Loucy (cell line): Measurements from ENCODE around the gene WDR45B.

Experiments
- H2AFZ ChIP-seq: fragments of 200-600 bp; sonication (generic); 2 replicates; pipeline ENCODE4 v1.6.0; 2016; ENCODE audit warnings: antibody characterized with exemption, mild to moderate bottlenecking, low read length, moderate library complexity
- H3F3A ChIP-seq: fragments of 200-600 bp; 2 replicates; pipeline ENCODE4 v1.6.0; 2016; ENCODE audit warnings: antibody characterized with exemption, low read depth, mild to moderate bottlenecking
- H3K27me3 ChIP-seq: fragments of 200-600 bp; sonication (generic); 2 replicates; pipeline ENCODE4 v1.6.1; 2014; ENCODE audit warnings: low read length, mild to moderate bottlenecking; ENCODE audit not compliant: insufficient read depth, poor library complexity, severe bottlenecking
- H3K36me3 ChIP-seq: fragments of 200-600 bp; sonication (generic); 2 replicates; pipeline ENCODE4 v1.6.1; 2016; ENCODE audit warnings: low read length; ENCODE audit not compliant: insufficient read depth
- H3K4me1 ChIP-seq: fragments of 200-600 bp; sonication (generic); 2 replicates; pipeline ENCODE4 v1.5.1; 2014; ENCODE audit warnings: low read length, mild to moderate bottlenecking; ENCODE audit not compliant: insufficient read depth, poor library complexity, severe bottlenecking
- H3K4me2 ChIP-seq: fragments of 200-600 bp; sonication (generic); 2 replicates; pipeline ENCODE4 v1.6.0; 2014; ENCODE audit warnings: antibody characterized with exemption, low read length, low read depth, mild to moderate bottlenecking; ENCODE audit not compliant: poor library complexity, severe bottlenecking
- H3K4me3 ChIP-seq: fragments of 200-600 bp; sonication (generic); 2 replicates; pipeline ENCODE4 v1.5.1; 2014; ENCODE audit warnings: low read length, mild to moderate bottlenecking, mixed read lengths; ENCODE audit not compliant: poor library complexity, severe bottlenecking
- H3K79me2 ChIP-seq: fragments of 200-600 bp; sonication (generic); 2 replicates; pipeline ENCODE4 v1.6.1; 2014; ENCODE audit warnings: low read length; ENCODE audit not compliant: insufficient read depth
- H3K9ac ChIP-seq: fragments of 200-600 bp; sonication (generic); 2 replicates; pipeline ENCODE4 v1.6.0; 2014; ENCODE audit warnings: mild to moderate bottlenecking, low read depth, low read length, moderate library complexity; ENCODE audit not compliant: poor library complexity, severe bottlenecking
- H3K9me2 ChIP-seq: fragments of 200-600 bp; sonication (generic); replicated peaks from 2 replicates; pipeline ENCODE4 v1.6.1; 2016; ENCODE audit warnings: low read depth, low read length, mixed read lengths
- H3K9me3 ChIP-seq: fragments of 200-600 bp; sonication (generic); 2 replicates; pipeline ENCODE4 v1.6.1; 2014; ENCODE audit warnings: mild to moderate bottlenecking, antibody characterized with exemption, low read length, low read depth; ENCODE audit not compliant: insufficient read depth
- H4K20me1 ChIP-seq: fragments of 200-600 bp; sonication (generic); 2 replicates; pipeline ENCODE4 v1.6.0; 2014; ENCODE audit warnings: antibody characterized with exemption, low read length, mild to moderate bottlenecking; ENCODE audit not compliant: insufficient read depth, poor library complexity, severe bottlenecking
- CTCF ChIP-seq: fragments of 200-600 bp; sonication (generic); conservative IDR thresholded peaks from 2 replicates; pipeline ENCODE4 v1.5.1; 2014; ENCODE audit warnings: mild to moderate bottlenecking, antibody characterized with exemption, low read length
- EZH2phosphoT487 ChIP-seq: fragments of 200-600 bp; IDR thresholded peaks from 2 replicates; pipeline ENCODE4 v1.6.1; 2018; ENCODE audit warnings: antibody characterized with exemption, mild to moderate bottlenecking, moderate library complexity, borderline replicate concordance

WDR45B gene

GRCh38 chr17:82647593-82648164, 565 bp downstream of the WDR45B start:
- Histone ChIP-seq H3K9ac (peak overlapping the region; percentile 98), H4K20me1 (peaks cover 49% of the 10 kb centered on the region), H3K4me1 (peaks cover 35% of the 10 kb centered on the region), H2AFZ (peak overlapping the region; percentile 90; the same call in 1 of the 2 replicates), H3K36me3 (peaks cover 18% of the 10 kb centered on the region; the same call in 1 of the 2 replicates), H3K27me3 (peaks cover 6% of the 10 kb centered on the region), H3K4me3 (peak overlapping the region; percentile 97), H3K4me2 (peak overlapping the region; percentile 97), H3K9me3 (no peaks in the 10 kb centered on the region), H3K9me2 (no peaks in the 10 kb centered on the region), H3K79me2 (peaks cover 55% of the 10 kb centered on the region), H3F3A (0 out of 2 replicates have a peak, but pooled peaks cover 3% of the 10 kb centered on the region)
- peak; percentile 20; the same call in 1 of the 2 replicates for TF ChIP-seq CTCF
- no peak for TF ChIP-seq EZH2phosphoT487

- TF ChIP-seq EZH2phosphoT487: no peak
- TF ChIP-seq CTCF: no peak
- Histone ChIP-seq H3K4me2 (peak overlapping the region; percentile 97), H3K9ac (peak overlapping the region; percentile 98), H3K36me3 (peaks cover 37% of the 10 kb centered on the region; the same call in 1 of the 2 replicates), H3K9me3 (no peaks in the 10 kb centered on the region), H4K20me1 (peaks cover 64% of the 10 kb centered on the region), H2AFZ (no peak overlapping the region), H3K4me3 (peak overlapping the region; percentile 97), H3K79me2 (peaks cover 76% of the 10 kb centered on the region), H3F3A (0 out of 2 replicates have a peak, but pooled peaks cover 3% of the 10 kb centered on the region), H3K9me2 (no peaks in the 10 kb centered on the region), H3K27me3 (peaks cover 6% of the 10 kb centered on the region), H3K4me1 (peaks cover 39% of the 10 kb centered on the region)
These were observed 2.7 kb downstream of the WDR45B start for GRCh38 chr17:82645516-82645915.

- H3K4me2 ChIP-seq: peak overlapping the region; percentile 97
- H3K9ac ChIP-seq: peak overlapping the region; percentile 52
- H3K36me3 ChIP-seq: peaks cover 49% of the 10 kb centered on the region; the same call in 1 of the 2 replicates
- peaks cover 6% of the 10 kb centered on the region for H3K27me3 ChIP-seq
- H2AFZ ChIP-seq: no peak overlapping the region
- H3K4me1 ChIP-seq: peaks cover 40% of the 10 kb centered on the region
- H3K79me2 ChIP-seq: peaks cover 90% of the 10 kb centered on the region
- peaks cover 77% of the 10 kb centered on the region for H4K20me1 ChIP-seq
- no peaks in the 10 kb centered on the region for H3K9me3 ChIP-seq
- no peak overlapping the region for H3K4me3 ChIP-seq
- TF ChIP-seq EZH2phosphoT487 (no peak), CTCF (no peak)
- H3F3A ChIP-seq: 0 out of 2 replicates have a peak, but pooled peaks cover 3% of the 10 kb centered on the region
- no peaks in the 10 kb centered on the region for H3K9me2 ChIP-seq
These were observed 4.1 kb downstream of the WDR45B start for GRCh38 chr17:82644148-82644547.
